ENCODE measurements around the gene MGAT5.

MGAT5 gene

GRCh38 chr2:134306521-134306920 lies 52.6 kb downstream of the MGAT5 start:
- CTCF ChIA-PET, result no interaction called here
- Histone ChIP-seq H3K9me3 (ENCODE audit: control insufficient read depth, insufficient read depth, low read depth, low read length) (no peaks in the 10 kb centered on the region), H3K36me3 (ENCODE audit: control insufficient read depth in 2 of 2, insufficient read depth in 1 of 2, low read length in 2 of 2) (no peaks in the 10 kb centered on the region), H3K4me3 (ENCODE audit: low read depth, low read length) (no peak overlapping the region), H3K27ac (ENCODE audit: extremely low read depth, low read depth, low read length) (no peak overlapping the region), H3K4me1 (ENCODE audit: control insufficient read depth, insufficient read depth, low read length) (no peaks in the 10 kb centered on the region; the same call in 1 of the 2 replicates)
- POLR2A ChIA-PET, result no interaction called here
- TF ChIP-seq ZNF169 (tag by site-specific recombination; IDR thresholded peaks at IDR 0.05), result no peak
- TF ChIP-seq MEIS1 (CRISPR knock-in tag; IDR thresholded peaks at IDR 0.05; ENCODE audit: borderline replicate concordance), result no peak
- TF ChIP-seq ZNF777 (tag by site-specific recombination; IDR thresholded peaks at IDR 0.05; ENCODE audit: borderline replicate concordance), result no peak
- TF ChIP-seq ZNF24 (tag by site-specific recombination; IDR thresholded peaks at IDR 0.05), result no peak
- no peak for TF ChIP-seq CTCF (tag by site-specific recombination; IDR thresholded peaks at IDR 0.05)
- TF ChIP-seq ZNF18 (tag by site-specific recombination; IDR thresholded peaks at IDR 0.05), result no peak
- TF ChIP-seq ZNF302 (tag by site-specific recombination; IDR thresholded peaks at IDR 0.05; ENCODE audit: low read depth), result no peak
- no peak for TF ChIP-seq GLI2 (tag by site-specific recombination; IDR thresholded peaks at IDR 0.05; ENCODE audit: borderline replicate concordance, low read depth)
- no peak for TF ChIP-seq ZNF48 (tag by site-specific recombination; IDR thresholded peaks at IDR 0.05)
- TF ChIP-seq ZNF843 (tag by site-specific recombination; IDR thresholded peaks at IDR 0.05), result no peak
- no peak for TF ChIP-seq ZNF629 (tag by site-specific recombination; IDR thresholded peaks at IDR 0.05)
- TF ChIP-seq ZNF707 (tag by site-specific recombination; IDR thresholded peaks at IDR 0.05), result no peak
- no peak for TF ChIP-seq ZNF112 (tag by site-specific recombination; IDR thresholded peaks at IDR 0.05)

- TF ChIP-seq GFI1B (tag by site-specific recombination; IDR thresholded peaks at IDR 0.05) (no peak), SP2 (tag by site-specific recombination; IDR thresholded peaks at IDR 0.05) (no peak), PRDM6 (tag by site-specific recombination; IDR thresholded peaks at IDR 0.05) (0 out of 2 replicates have a peak, but pooled peaks have one; percentile 25), ZNF629 (tag by site-specific recombination; IDR thresholded peaks at IDR 0.05) (no peak), REST (tag by site-specific recombination; IDR thresholded peaks at IDR 0.05) (peak; percentile 74), OVOL3 (tag by site-specific recombination; IDR thresholded peaks at IDR 0.05) (no peak), KLF8 (tag by site-specific recombination; IDR thresholded peaks at IDR 0.05) (no peak), ZNF121 (tag by site-specific recombination; IDR thresholded peaks at IDR 0.05) (no peak), ZFP37 (tag by site-specific recombination; IDR thresholded peaks at IDR 0.05) (no peak), ZNF544 (tag by site-specific recombination; IDR thresholded peaks at IDR 0.05) (no peak), SETDB1 (IDR thresholded peaks at IDR 0.05; ENCODE audit: insufficient read length, low read length) (no peak), ZBTB17 (tag by site-specific recombination; IDR thresholded peaks at IDR 0.05) (0 out of 2 replicates have a peak, but pooled peaks have one; percentile 18), ZSCAN4 (tag by site-specific recombination; IDR thresholded peaks at IDR 0.05) (no peak), ZNF76 (tag by site-specific recombination; IDR thresholded peaks at IDR 0.05; ENCODE audit: borderline replicate concordance, low read depth) (no peak), YY1 (tag by site-specific recombination; IDR thresholded peaks at IDR 0.05) (no peak), ZNF174 (tag by site-specific recombination; IDR thresholded peaks at IDR 0.05) (no peak)
- ChIA-PET CTCF (no interaction called here), POLR2A (no interaction called here)
- no peaks in the 10 kb centered on the region for H3K36me3 ChIP-seq (ENCODE audit: control insufficient read depth in 2 of 2, insufficient read depth in 1 of 2, low read length in 2 of 2)
- no peaks in the 10 kb centered on the region; the same call in 1 of the 2 replicates for H3K4me1 ChIP-seq (ENCODE audit: control insufficient read depth, insufficient read depth, low read length)
- no peak overlapping the region for H3K4me3 ChIP-seq (ENCODE audit: low read depth, low read length)
- H3K27ac ChIP-seq (ENCODE audit: extremely low read depth, low read depth, low read length), result no peak overlapping the region
- H3K9me3 ChIP-seq (ENCODE audit: control insufficient read depth, insufficient read depth, low read depth, low read length), result no peaks in the 10 kb centered on the region
Observed at GRCh38 chr2:134307334-134307733, 53.5 kb downstream of the MGAT5 start.
